ENCODE measurements around the gene DUSP10.
A peak's percentile ranks its signal among the peaks of the same experiment; 100 is the strongest.

DUSP10 gene

GRCh38 chr1:221690858-221691257, 51.0 kb downstream of the DUSP10 start:
- Histone ChIP-seq H2AK5ac (ENCODE audit: low read length, severe bottlenecking) (no peak overlapping the region), H3K79me1 (replicated peaks; ENCODE audit: low read length, poor library complexity, severe bottlenecking) (no peaks in the 10 kb centered on the region), H2BK120ac (ENCODE audit: low read depth, low read length) (no peak overlapping the region), H3K9me3 (ENCODE audit: control insufficient read depth, low read length) (peaks cover 4% of the 10 kb centered on the region), H3K23ac (ENCODE audit: low read length in 2 of 2) (no peak overlapping the region), H3K14ac (ENCODE audit: low read length in 2 of 2) (no peak overlapping the region), H2BK12ac (ENCODE audit: low read length in 2 of 2) (peak overlapping the region in 1 of 2 experiments; percentile 8), H2AFZ (ENCODE audit: low read depth, low read length) (no peak overlapping the region), H3K27me3 (ENCODE audit: control insufficient read depth in 1 of 2, insufficient read depth in 1 of 2, low read length in 2 of 2) (no peaks in the 10 kb centered on the region), H3K36me3 (ENCODE audit: control insufficient read depth in 1 of 2, insufficient read depth in 2 of 2, low read depth in 1 of 2, low read length in 2 of 2) (no peaks in the 10 kb centered on the region), H3K4ac (ENCODE audit: low read depth in 1 of 2, low read length in 2 of 2) (no peak overlapping the region), H3K4me2 (ENCODE audit: low read length, poor library complexity, severe bottlenecking) (no peak overlapping the region), H4K91ac (ENCODE audit: low read length) (no peak overlapping the region), H3K27ac (ENCODE audit: low read length, poor library complexity, severe bottlenecking) (no peak overlapping the region), H3K9ac (ENCODE audit: low read length) (no peak overlapping the region), H2BK5ac (ENCODE audit: low read depth, low read length, poor library complexity, severe bottlenecking) (no peak overlapping the region), H2BK15ac (ENCODE audit: low read depth, poor library complexity, severe bottlenecking) (no peak overlapping the region), H3K18ac (ENCODE audit: low read depth in 1 of 2, low read length in 2 of 2) (no peak overlapping the region), H4K8ac (ENCODE audit: low read length) (no peak overlapping the region), H3K4me3 (ENCODE audit: insufficient read depth in 1 of 2, low read depth in 1 of 2, low read length in 2 of 2) (no peak overlapping the region), H3K4me1 (ENCODE audit: control insufficient read depth, insufficient read depth, low read depth, low read length) (no peaks in the 10 kb centered on the region)
- 89% methylated on average over 1 of the region's 1 CpG for WGBS
- no peak for DNase-seq

- H2BK12ac ChIP-seq (ENCODE audit: low read length in 2 of 2) = peak overlapping the region in 1 of 2 experiments; percentile 32
- no peak overlapping the region for H2AFZ ChIP-seq (ENCODE audit: low read depth, low read length)
- no peak overlapping the region for H3K23ac ChIP-seq (ENCODE audit: low read length in 2 of 2)
- peak overlapping the region; percentile 32 to 35 for H3K4ac ChIP-seq (ENCODE audit: low read depth in 1 of 2, low read length in 2 of 2)
- no peaks in the 10 kb centered on the region for H3K4me1 ChIP-seq (ENCODE audit: control insufficient read depth, insufficient read depth, low read depth, low read length)
- H3K27me3 ChIP-seq (ENCODE audit: control insufficient read depth in 1 of 2, insufficient read depth in 1 of 2, low read length in 2 of 2) = no peaks in the 10 kb centered on the region
- no peak overlapping the region for H4K8ac ChIP-seq (ENCODE audit: low read length)
- no peak overlapping the region for H3K9ac ChIP-seq (ENCODE audit: low read length)
- no peak overlapping the region for H2AK5ac ChIP-seq (ENCODE audit: low read length, severe bottlenecking)
- H3K18ac ChIP-seq (ENCODE audit: low read depth in 1 of 2, low read length in 2 of 2) = peak overlapping the region in 1 of 2 experiments; percentile 70
- peak; percentile 95 for DNase-seq
- no peak overlapping the region for H2BK5ac ChIP-seq (ENCODE audit: low read depth, low read length, poor library complexity, severe bottlenecking)
- 41% methylated on average over 3 of the region's 3 CpGs for WGBS
- no peak overlapping the region for H3K4me2 ChIP-seq (ENCODE audit: low read length, poor library complexity, severe bottlenecking)
- H3K36me3 ChIP-seq (ENCODE audit: control insufficient read depth in 1 of 2, insufficient read depth in 2 of 2, low read depth in 1 of 2, low read length in 2 of 2) = no peaks in the 10 kb centered on the region
- no peak overlapping the region for H3K14ac ChIP-seq (ENCODE audit: low read length in 2 of 2)
- H2BK120ac ChIP-seq (ENCODE audit: low read depth, low read length) = peak overlapping the region; percentile 90
- H3K27ac ChIP-seq (ENCODE audit: low read length, poor library complexity, severe bottlenecking) = no peak overlapping the region
- H3K4me3 ChIP-seq (ENCODE audit: insufficient read depth in 1 of 2, low read depth in 1 of 2, low read length in 2 of 2) = no peak overlapping the region
- no peak overlapping the region for H4K91ac ChIP-seq (ENCODE audit: low read length)
- H3K9me3 ChIP-seq (ENCODE audit: control insufficient read depth, low read length) = peaks cover 4% of the 10 kb centered on the region
- H3K79me1 ChIP-seq (replicated peaks; ENCODE audit: low read length, poor library complexity, severe bottlenecking) = no peaks in the 10 kb centered on the region
- H2BK15ac ChIP-seq (ENCODE audit: low read depth, poor library complexity, severe bottlenecking) = no peak overlapping the region
These were observed 52.8 kb downstream of the DUSP10 start for GRCh38 chr1:221689138-221689537.

GRCh38 chr1:221688488-221688843, 53.4 kb downstream of the DUSP10 start:
- Histone ChIP-seq H2AFZ (ENCODE audit: low read depth, low read length) (no peak overlapping the region), H3K23ac (ENCODE audit: low read length in 2 of 2) (no peak overlapping the region), H3K27me3 (ENCODE audit: control insufficient read depth in 1 of 2, insufficient read depth in 1 of 2, low read length in 2 of 2) (no peaks in the 10 kb centered on the region), H2AK5ac (ENCODE audit: low read length, severe bottlenecking) (no peak overlapping the region), H3K18ac (ENCODE audit: low read depth in 1 of 2, low read length in 2 of 2) (peak overlapping the region in 1 of 2 experiments; percentile 70), H3K36me3 (ENCODE audit: control insufficient read depth in 1 of 2, insufficient read depth in 2 of 2, low read depth in 1 of 2, low read length in 2 of 2) (no peaks in the 10 kb centered on the region), H2BK120ac (ENCODE audit: low read depth, low read length) (peak overlapping the region; percentile 90), H2BK5ac (ENCODE audit: low read depth, low read length, poor library complexity, severe bottlenecking) (no peak overlapping the region), H3K14ac (ENCODE audit: low read length in 2 of 2) (no peak overlapping the region), H2BK12ac (ENCODE audit: low read length in 2 of 2) (peak overlapping the region; percentile 15 to 32), H2BK15ac (ENCODE audit: low read depth, poor library complexity, severe bottlenecking) (no peak overlapping the region), H3K4me2 (ENCODE audit: low read length, poor library complexity, severe bottlenecking) (no peak overlapping the region), H3K27ac (ENCODE audit: low read length, poor library complexity, severe bottlenecking) (no peak overlapping the region), H3K4ac (ENCODE audit: low read depth in 1 of 2, low read length in 2 of 2) (peak overlapping the region in 1 of 2 experiments; percentile 32), H3K9ac (ENCODE audit: low read length) (no peak overlapping the region), H3K4me3 (ENCODE audit: insufficient read depth in 1 of 2, low read depth in 1 of 2, low read length in 2 of 2) (no peak overlapping the region), H4K91ac (ENCODE audit: low read length) (no peak overlapping the region), H3K79me1 (replicated peaks; ENCODE audit: low read length, poor library complexity, severe bottlenecking) (no peaks in the 10 kb centered on the region), H3K4me1 (ENCODE audit: control insufficient read depth, insufficient read depth, low read depth, low read length) (no peaks in the 10 kb centered on the region), H3K9me3 (ENCODE audit: control insufficient read depth, low read length) (peaks cover 2% of the 10 kb centered on the region), H4K8ac (ENCODE audit: low read length) (peak overlapping the region; percentile 61)
- DNase-seq = peak; percentile 61
- WGBS = 96% methylated on average over 1 of the region's 1 CpG

GRCh38 chr1:221687836-221688487, 53.9 kb downstream of the DUSP10 start:
- Histone ChIP-seq H2BK120ac (ENCODE audit: low read depth, low read length) (peak overlapping the region; percentile 71), H3K4me2 (ENCODE audit: low read length, poor library complexity, severe bottlenecking) (no peak overlapping the region)
- 82% methylated on average over 4 of the region's 4 CpGs for WGBS

More at GRCh38 chr1:221687836-221688487, 53.9 kb downstream of the DUSP10 start:
- H3K9me3 ChIP-seq (ENCODE audit: control insufficient read depth, low read length) = no peaks in the 10 kb centered on the region
- peak; percentile 55 for DNase-seq
- peak overlapping the region; percentile 15 to 92 for H2BK12ac ChIP-seq (ENCODE audit: low read length in 2 of 2)
- no peak overlapping the region for H2BK5ac ChIP-seq (ENCODE audit: low read depth, low read length, poor library complexity, severe bottlenecking)
- peak overlapping the region; percentile 40 for H2BK15ac ChIP-seq (ENCODE audit: low read depth, poor library complexity, severe bottlenecking)
- no peaks in the 10 kb centered on the region for H3K4me1 ChIP-seq (ENCODE audit: control insufficient read depth, insufficient read depth, low read depth, low read length)
- no peaks in the 10 kb centered on the region for H3K27me3 ChIP-seq (ENCODE audit: control insufficient read depth in 1 of 2, insufficient read depth in 1 of 2, low read length in 2 of 2)
- H2AK5ac ChIP-seq (ENCODE audit: low read length, severe bottlenecking) = no peak overlapping the region
- H3K18ac ChIP-seq (ENCODE audit: low read depth in 1 of 2, low read length in 2 of 2) = peak overlapping the region; percentile 72 to 88
- no peak overlapping the region for H3K4me3 ChIP-seq (ENCODE audit: insufficient read depth in 1 of 2, low read depth in 1 of 2, low read length in 2 of 2)
- H2AFZ ChIP-seq (ENCODE audit: low read depth, low read length) = no peak overlapping the region
- peak overlapping the region; percentile 65 for H4K91ac ChIP-seq (ENCODE audit: low read length)
- peak overlapping the region; percentile 69 for H4K8ac ChIP-seq (ENCODE audit: low read length)
- H3K23ac ChIP-seq (ENCODE audit: low read length in 2 of 2) = no peak overlapping the region
- H3K79me1 ChIP-seq (replicated peaks; ENCODE audit: low read length, poor library complexity, severe bottlenecking) = no peaks in the 10 kb centered on the region
- no peak overlapping the region for H3K14ac ChIP-seq (ENCODE audit: low read length in 2 of 2)
- no peak overlapping the region for H3K9ac ChIP-seq (ENCODE audit: low read length)
- H3K27ac ChIP-seq (ENCODE audit: low read length, poor library complexity, severe bottlenecking) = no peak overlapping the region
- H3K36me3 ChIP-seq (ENCODE audit: control insufficient read depth in 1 of 2, insufficient read depth in 2 of 2, low read depth in 1 of 2, low read length in 2 of 2) = no peaks in the 10 kb centered on the region
- H3K4ac ChIP-seq (ENCODE audit: low read depth in 1 of 2, low read length in 2 of 2) = no peak overlapping the region

Data from mesenchymal stem cell (in vitro differentiated cells and primary cell).